Mammary epithelial cell (primary cell): ENCODE results near the gene DTX3L.

Experiments used
- EZH2 ChIP-seq: IDR thresholded peaks from 2 replicates; pipeline ENCODE4 v1.6.1; 2012; ENCODE audit warnings: low read length, inconsistent platforms, borderline replicate concordance
- TF ChIP-seq, protein P1 (sequence below), 2 donors: IDR thresholded peaks in 1 of 2; conservative IDR thresholded peaks in 1 of 2; 2 replicates each; pipeline ENCODE4 v1.5.1; 2011 to 2012; ENCODE audit warnings: inconsistent platforms in 2 of 2, low read length in 2 of 2, mild to moderate bottlenecking in 2 of 2, control low read depth in 1 of 2, low read depth in 1 of 2; ENCODE audit not compliant: insufficient read depth in 1 of 2; ENCODE audit errors: extremely low read depth in 1 of 2

DNA sequence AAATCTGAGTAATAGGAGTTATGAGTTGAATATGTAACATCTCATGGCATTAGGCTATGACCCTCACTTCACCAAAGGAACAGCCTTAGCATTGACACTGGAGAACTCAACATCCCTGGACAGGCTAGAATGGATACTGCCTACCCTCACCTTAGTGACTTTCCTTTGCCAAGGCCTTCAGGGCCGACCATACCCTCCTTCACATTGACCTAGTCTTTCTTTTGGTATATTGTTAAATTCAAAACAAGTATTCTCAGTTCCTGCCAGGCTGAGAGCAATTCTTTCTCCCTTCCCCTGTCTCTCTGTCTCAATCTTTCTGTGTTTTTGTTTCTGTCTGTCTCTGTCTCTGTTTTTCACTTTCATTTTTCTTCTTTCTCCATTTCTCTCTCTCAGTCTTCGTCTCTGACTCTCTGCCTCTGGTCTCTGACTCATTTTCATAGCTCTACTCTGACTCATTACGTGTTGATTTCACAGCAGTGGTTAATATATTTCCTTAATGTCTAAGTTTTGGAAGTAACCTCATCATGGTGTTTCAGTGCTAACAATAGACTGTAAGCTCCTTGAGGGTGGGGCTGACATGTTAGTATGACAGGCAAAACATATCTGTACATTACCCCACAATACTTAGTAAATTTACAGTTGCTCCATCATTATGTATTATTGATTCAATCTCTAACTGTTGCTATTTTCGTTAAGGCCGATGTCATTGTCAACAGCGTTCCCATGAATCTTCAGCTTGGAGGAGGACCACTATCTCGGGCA lies 45.8 kb downstream of the DTX3L start:
- TF ChIP-seq, protein P1, sequence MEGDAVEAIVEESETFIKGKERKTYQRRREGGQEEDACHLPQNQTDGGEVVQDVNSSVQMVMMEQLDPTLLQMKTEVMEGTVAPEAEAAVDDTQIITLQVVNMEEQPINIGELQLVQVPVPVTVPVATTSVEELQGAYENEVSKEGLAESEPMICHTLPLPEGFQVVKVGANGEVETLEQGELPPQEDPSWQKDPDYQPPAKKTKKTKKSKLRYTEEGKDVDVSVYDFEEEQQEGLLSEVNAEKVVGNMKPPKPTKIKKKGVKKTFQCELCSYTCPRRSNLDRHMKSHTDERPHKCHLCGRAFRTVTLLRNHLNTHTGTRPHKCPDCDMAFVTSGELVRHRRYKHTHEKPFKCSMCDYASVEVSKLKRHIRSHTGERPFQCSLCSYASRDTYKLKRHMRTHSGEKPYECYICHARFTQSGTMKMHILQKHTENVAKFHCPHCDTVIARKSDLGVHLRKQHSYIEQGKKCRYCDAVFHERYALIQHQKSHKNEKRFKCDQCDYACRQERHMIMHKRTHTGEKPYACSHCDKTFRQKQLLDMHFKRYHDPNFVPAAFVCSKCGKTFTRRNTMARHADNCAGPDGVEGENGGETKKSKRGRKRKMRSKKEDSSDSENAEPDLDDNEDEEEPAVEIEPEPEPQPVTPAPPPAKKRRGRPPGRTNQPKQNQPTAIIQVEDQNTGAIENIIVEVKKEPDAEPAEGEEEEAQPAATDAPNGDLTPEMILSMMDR (conservative IDR thresholded peaks at IDR 0.05 in 1 of 2, IDR thresholded peaks at IDR 0.05 in 1 of 2; ENCODE audit: extremely low read depth in 1 of 2, insufficient read depth in 1 of 2, low read depth in 1 of 2, low read length in 2 of 2), result no peak
- no peak for TF ChIP-seq EZH2
